WTC11 (cell line): Measurements from ENCODE around the gene KRT85. TPM values are rescaled to one million over a fixed set of nuclear protein-coding genes. Genes with fewer than 3 reads are reported as not detected.

Source experiments
- ATAC-seq: fragments of 200-7000 bp; cut with Tn5 transposase; 2 replicates; pipeline ENCODE4 v1.10.0; 2021; ENCODE audit warnings: mild to moderate bottlenecking, moderate library complexity
- CTCF ChIA-PET: fragments of 300-600 bp; sonication (Branson Sonifier 250); formaldehyde crosslinking; loops from one replicate; lab custom pipeline; 2021; ENCODE audit warnings: antibody characterized with exemption; lab: Charles Lee
- POLR2A ChIA-PET: fragments of 350-600 bp; sonication (Branson Sonifier 250); formaldehyde crosslinking; loops from one replicate; lab custom pipeline; 2021; ENCODE audit warnings: antibody characterized with exemption; lab: Charles Lee
- DNase-seq: peaks from one replicate; pipeline ENCODE4 v3.0.0; 2021; ENCODE audit warnings: low spot score
- H3K27ac Mint-ChIP-seq: 2 replicates; pipeline ENCODE4 v1.8.0; 2021; ENCODE audit warnings: mixed read lengths
- H3K27me3 Mint-ChIP-seq: 2 replicates; pipeline ENCODE4 v1.8.0; 2021; ENCODE audit warnings: low read depth, mild to moderate bottlenecking, moderate library complexity, mixed read lengths
- H3K36me3 Mint-ChIP-seq: 2 replicates; pipeline ENCODE4 v1.8.0; 2021; ENCODE audit warnings: mixed read lengths
- H3K4me1 Mint-ChIP-seq: 2 replicates; pipeline ENCODE4 v1.8.0; 2022; ENCODE audit warnings: mixed read lengths
- H3K4me3 Mint-ChIP-seq: 2 replicates; pipeline ENCODE4 v1.8.0; 2021; ENCODE audit warnings: mild to moderate bottlenecking, moderate library complexity, mixed read lengths
- H3K9me3 Mint-ChIP-seq: 2 replicates; pipeline ENCODE4 v1.8.0; 2021; ENCODE audit warnings: mixed read lengths
- AFF4 ChIP-seq: sonication (generic); formaldehyde crosslinking; IDR thresholded peaks from 2 replicates; pipeline ENCODE4 v1.8.1; 2023; ENCODE audit warnings: mild to moderate bottlenecking, missing genetic modification reagents, borderline replicate concordance
- ATF2 ChIP-seq: sonication (generic); formaldehyde crosslinking; IDR thresholded peaks from 2 replicates; pipeline ENCODE4 v1.8.1; 2022; ENCODE audit warnings: low read depth, missing genetic modification reagents, borderline replicate concordance
- ATF6 ChIP-seq: sonication (generic); formaldehyde crosslinking; IDR thresholded peaks from 2 replicates; pipeline ENCODE4 v1.8.1; 2023; ENCODE audit warnings: mild to moderate bottlenecking, missing genetic modification reagents
- CDX4 ChIP-seq: fragments of 250-450 bp; sonication (Bioruptor Pico); IDR thresholded peaks from 2 replicates; pipeline ENCODE4 v1.9.0; 2021; ENCODE audit warnings: moderate library complexity, mild to moderate bottlenecking, inconsistent platforms, borderline replicate concordance
- FOXP4 ChIP-seq: sonication (generic); formaldehyde crosslinking; IDR thresholded peaks from 2 replicates; pipeline ENCODE4 v1.8.0; 2022; ENCODE audit warnings: mild to moderate bottlenecking, missing genetic modification reagents
- GTF2I ChIP-seq: fragments of 250-450 bp; sonication (Bioruptor Pico); conservative IDR thresholded peaks from 2 replicates; pipeline ENCODE4 v1.4.0; 2021; ENCODE audit warnings: mild to moderate bottlenecking
- MLX ChIP-seq: sonication (generic); formaldehyde crosslinking; IDR thresholded peaks from 2 replicates; pipeline ENCODE4 v1.8.1; 2023; ENCODE audit warnings: mild to moderate bottlenecking, missing genetic modification reagents, moderate library complexity
- MXD4 ChIP-seq: fragments of 250-450 bp; sonication (Bioruptor Pico); IDR thresholded peaks from 2 replicates; pipeline ENCODE4 v1.8.0; 2021; ENCODE audit warnings: mild to moderate bottlenecking, moderate library complexity, borderline replicate concordance
- MYBL2 ChIP-seq: sonication (generic); formaldehyde crosslinking; IDR thresholded peaks from 2 replicates; pipeline ENCODE4 v1.8.1; 2023; ENCODE audit warnings: mild to moderate bottlenecking, moderate library complexity, missing genetic modification reagents
- NR2C2 ChIP-seq: sonication (generic); formaldehyde crosslinking; IDR thresholded peaks from 2 replicates; pipeline ENCODE4 v1.8.0; 2022; ENCODE audit warnings: mild to moderate bottlenecking, missing genetic modification reagents
- SMAD3 ChIP-seq: sonication (generic); formaldehyde crosslinking; IDR thresholded peaks from 2 replicates; pipeline ENCODE4 v1.8.0; 2022; ENCODE audit warnings: missing genetic modification reagents, mild to moderate bottlenecking, borderline replicate concordance
- STAT6 ChIP-seq: sonication (generic); formaldehyde crosslinking; conservative IDR thresholded peaks from 2 replicates; pipeline ENCODE4 v1.8.1; 2023; ENCODE audit warnings: mild to moderate bottlenecking, low read depth, missing genetic modification reagents, moderate library complexity
- TCF7 ChIP-seq: sonication (generic); formaldehyde crosslinking; IDR thresholded peaks from 2 replicates; pipeline ENCODE4 v1.8.0; 2022; ENCODE audit warnings: mild to moderate bottlenecking, low read depth, missing genetic modification reagents, moderate library complexity
- TEAD4 ChIP-seq: sonication (generic); formaldehyde crosslinking; IDR thresholded peaks from 2 replicates; pipeline ENCODE4 v1.8.0; 2022; ENCODE audit warnings: mild to moderate bottlenecking, missing genetic modification reagents
- TP53 ChIP-seq: sonication (generic); formaldehyde crosslinking; IDR thresholded peaks from 2 replicates; pipeline ENCODE4 v1.8.1; 2023; ENCODE audit warnings: mild to moderate bottlenecking, missing genetic modification reagents
- ZNF138 ChIP-seq: sonication (generic); formaldehyde crosslinking; conservative IDR thresholded peaks from 2 replicates; pipeline ENCODE4 v1.8.1; 2022; ENCODE audit warnings: mild to moderate bottlenecking, moderate library complexity, missing genetic modification reagents
- ZNF396 ChIP-seq: fragments of 250-450 bp; sonication (Bioruptor Pico); IDR thresholded peaks from 2 replicates; pipeline ENCODE4 v1.8.0; 2021; ENCODE audit warnings: mild to moderate bottlenecking, moderate library complexity, borderline replicate concordance
- ZSCAN18 ChIP-seq: fragments of 250-450 bp; sonication (Bioruptor Pico); IDR thresholded peaks from 2 replicates; pipeline ENCODE4 v2.1.2; 2022; ENCODE audit warnings: mild to moderate bottlenecking, moderate library complexity
- total RNA-seq: library from RNA; stranded (reverse); gene quantifications from 3 replicates; pipeline ENCODE4 v1.2.3, GENCODE V29; 2021

Gene KRT85
- total RNA-seq, 1 experiment from 2014 or later, result not detected

- TF ChIP-seq FOXP4 (CRISPR knock-in tag), result no peak
- no peak for TF ChIP-seq ZSCAN18 (CRISPR knock-in tag)
- no peak for TF ChIP-seq TEAD4 (CRISPR knock-in tag)
These were observed 12.1 kb downstream of the KRT85 start (continued) for GRCh38 chr12:52355176-52355575.

GRCh38 chr12:52354200-52354599, 13.1 kb downstream of the KRT85 start:
- H3K27me3 Mint-ChIP-seq, result no peaks in the 10 kb centered on the region
- H3K4me3 Mint-ChIP-seq, result no peak overlapping the region
- H3K9me3 Mint-ChIP-seq, result no peaks in the 10 kb centered on the region
- no peak for ATAC-seq
- POLR2A ChIA-PET, result no interaction called here
- H3K27ac Mint-ChIP-seq, result no peak overlapping the region
- peaks cover 18% of the 10 kb centered on the region; the same call in 1 of the 2 replicates for H3K4me1 Mint-ChIP-seq
- no peak for DNase-seq
- CTCF ChIA-PET, result interaction anchor here (0.8 kb wide), 1 partner anchor 26 kb away, joined by 3 read pairs; no protein-coding TSS in a partner anchor
- no peaks in the 10 kb centered on the region for H3K36me3 Mint-ChIP-seq
- no peak for TF ChIP-seq ATF6 (CRISPR knock-in tag)
- no peak for TF ChIP-seq TCF7 (CRISPR knock-in tag)
- TF ChIP-seq MXD4, result no peak
- no peak for TF ChIP-seq TEAD4 (CRISPR knock-in tag)
- TF ChIP-seq TP53, result no peak
- TF ChIP-seq ZNF396 (CRISPR knock-in tag), result no peak
- TF ChIP-seq, all 79 proteins: peak for 0

GRCh38 chr12:52353766-52354165, 13.5 kb downstream of the KRT85 start:
- Mint-ChIP-seq H3K27me3 (no peaks in the 10 kb centered on the region), H3K4me1 (peaks cover 15% of the 10 kb centered on the region; the same call in 1 of the 2 replicates), H3K36me3 (no peaks in the 10 kb centered on the region), H3K9me3 (no peaks in the 10 kb centered on the region), H3K27ac (no peak overlapping the region), H3K4me3 (no peak overlapping the region)
- CTCF ChIA-PET, result interaction anchor here (0.8 to 1.9 kb wide), 2 partner anchors 27 to 132 kb away, joined by 3 to 6 read pairs; no protein-coding TSS in a partner anchor
- POLR2A ChIA-PET, result no interaction called here
- no peak for DNase-seq
- ATAC-seq, result no peak
- TF ChIP-seq MLX (CRISPR knock-in tag), result no peak
- no peak for TF ChIP-seq ATF2 (CRISPR knock-in tag)
- no peak for TF ChIP-seq ZNF138 (CRISPR knock-in tag)
- TF ChIP-seq STAT6 (CRISPR knock-in tag), result no peak
- no peak for TF ChIP-seq SMAD3 (CRISPR knock-in tag)
- TF ChIP-seq GTF2I, result no peak
- TF ChIP-seq AFF4, result no peak
- TF ChIP-seq MYBL2 (CRISPR knock-in tag), result no peak
- TF ChIP-seq NR2C2, result no peak
- no peak for TF ChIP-seq CDX4 (CRISPR knock-in tag)
